Measurements from ENCODE around the gene GMDS. TPM values are rescaled to one million over a fixed set of nuclear protein-coding genes. Genes with fewer than 3 reads are reported as not detected.

The GMDS gene
- total and polyA plus RNA-seq, 2 donors (not counting 1 experiment from before 2014, with no cell fraction given), result 11.5 to 16.4 TPM

- Histone ChIP-seq H3K36me3 (replicated peaks in 1 of 2; ENCODE audit: control extremely low read depth in 1 of 2, control insufficient read depth in 1 of 2, extremely low read depth in 1 of 2, insufficient read depth in 2 of 2, low read length in 1 of 2) (no peaks in the 10 kb centered on the region), H2AFZ (ENCODE audit: insufficient read depth, low read depth, low read length, poor library complexity, severe bottlenecking) (no peak overlapping the region), H4K20me1 (ENCODE audit: control insufficient read depth, insufficient read depth, low read length, poor library complexity, severe bottlenecking) (no peaks in the 10 kb centered on the region), H3K4me1 (ENCODE audit: control insufficient read depth in 2 of 2, insufficient read depth in 2 of 2, low read length in 2 of 2) (peaks cover 6 to 7% of the 10 kb centered on the region in 2 donors), H3K9ac (ENCODE audit: low read length) (no peak overlapping the region), H3K9me3 (ENCODE audit: control extremely low read depth in 1 of 3, control insufficient read depth in 2 of 3, insufficient read depth in 1 of 3, low read length in 2 of 3) (no peaks in the 10 kb centered on the region), H3K27ac (ENCODE audit: low read length in 2 of 2) (no peak overlapping the region), H3K79me2 (ENCODE audit: control insufficient read depth, insufficient read depth, low read length) (no peaks in the 10 kb centered on the region), H3K4me2 (replicated peaks; ENCODE audit: low read depth, low read length, poor library complexity, severe bottlenecking) (no peak overlapping the region), H3K27me3 (replicated peaks in 1 of 4; ENCODE audit: control extremely low read depth in 1 of 4, control insufficient read depth in 3 of 4, insufficient read depth in 4 of 4, low read length in 3 of 4) (no peaks in the 10 kb centered on the region), H3K4me3 (ENCODE audit: control extremely low read depth in 1 of 5, extremely low read depth in 1 of 5, insufficient read depth in 1 of 5, low read depth in 2 of 5, low read length in 4 of 5) (no peak overlapping the region)
- H3K27me3 Mint-ChIP-seq, result no peaks in the 10 kb centered on the region
- H3K4me3 Mint-ChIP-seq, result no peak overlapping the region
- no peaks in the 10 kb centered on the region for H3K9me3 Mint-ChIP-seq (ENCODE audit: insufficient read depth)
- H3K27ac Mint-ChIP-seq, result no peak overlapping the region
- H3K4me1 Mint-ChIP-seq, result peaks cover 14% of the 10 kb centered on the region
- DNase-seq (no peak), ATAC-seq (ENCODE audit: low read depth) (no peak)
- WGBS (ENCODE audit: insufficient coverage), result 60% methylated on average over 1 of the region's 3 CpGs
- TF ChIP-seq EZH2 (IDR thresholded peaks at IDR 0.05; ENCODE audit: borderline replicate concordance, insufficient read depth, low read depth, low read length, poor library complexity, severe bottlenecking) (no peak), CTCF (IDR thresholded peaks at IDR 0.05) (no peak)
- ChIA-PET POLR2A (no interaction called here), CTCF (no interaction called here)
- intact Hi-C loops (cut with micrococcal nuclease), result no loop called here
Measured at GRCh38 chr6:2029952-2030351, 215.5 kb downstream of the GMDS start.

- Histone ChIP-seq H3K4me3 (ENCODE audit: control extremely low read depth in 1 of 5, extremely low read depth in 1 of 5, insufficient read depth in 1 of 5, low read depth in 2 of 5, low read length in 4 of 5) (no peak overlapping the region), H3K9me3 (ENCODE audit: control extremely low read depth in 1 of 3, control insufficient read depth in 2 of 3, insufficient read depth in 1 of 3, low read length in 2 of 3) (no peaks in the 10 kb centered on the region), H3K36me3 (replicated peaks in 1 of 2; ENCODE audit: control extremely low read depth in 1 of 2, control insufficient read depth in 1 of 2, extremely low read depth in 1 of 2, insufficient read depth in 2 of 2, low read length in 1 of 2) (no peaks in the 10 kb centered on the region), H3K4me2 (replicated peaks; ENCODE audit: low read depth, low read length, poor library complexity, severe bottlenecking) (no peak overlapping the region), H3K27ac (ENCODE audit: low read length in 2 of 2) (no peak overlapping the region), H3K9ac (ENCODE audit: low read length) (no peak overlapping the region), H3K4me1 (ENCODE audit: control insufficient read depth in 2 of 2, insufficient read depth in 2 of 2, low read length in 2 of 2) (peaks cover 6 to 7% of the 10 kb centered on the region in 2 donors), H4K20me1 (ENCODE audit: control insufficient read depth, insufficient read depth, low read length, poor library complexity, severe bottlenecking) (no peaks in the 10 kb centered on the region), H3K27me3 (replicated peaks in 1 of 4; ENCODE audit: control extremely low read depth in 1 of 4, control insufficient read depth in 3 of 4, insufficient read depth in 4 of 4, low read length in 3 of 4) (no peaks in the 10 kb centered on the region), H3K79me2 (ENCODE audit: control insufficient read depth, insufficient read depth, low read length) (no peaks in the 10 kb centered on the region), H2AFZ (ENCODE audit: insufficient read depth, low read depth, low read length, poor library complexity, severe bottlenecking) (no peak overlapping the region)
- intact Hi-C loops (cut with micrococcal nuclease), result no loop called here
- no peak for DNase-seq
- 100% methylated on average over 1 of the region's 1 CpG for WGBS (ENCODE audit: insufficient coverage)
- peaks cover 14% of the 10 kb centered on the region for H3K4me1 Mint-ChIP-seq
- no peak for ATAC-seq (ENCODE audit: low read depth)
- ChIA-PET POLR2A (no interaction called here), CTCF (no interaction called here)
- no peak overlapping the region for H3K4me3 Mint-ChIP-seq
- H3K27me3 Mint-ChIP-seq, result no peaks in the 10 kb centered on the region
- no peaks in the 10 kb centered on the region for H3K9me3 Mint-ChIP-seq (ENCODE audit: insufficient read depth)
- TF ChIP-seq EZH2 (IDR thresholded peaks at IDR 0.05; ENCODE audit: borderline replicate concordance, insufficient read depth, low read depth, low read length, poor library complexity, severe bottlenecking), result no peak
- TF ChIP-seq CTCF (IDR thresholded peaks at IDR 0.05), result no peak
- no peak overlapping the region for H3K27ac Mint-ChIP-seq
Measured at GRCh38 chr6:2029130-2029794, 216.1 kb downstream of the GMDS start.
